B cell (primary cell): ENCODE data around the gene HMGN4. TPM values are rescaled to one million over a fixed set of nuclear protein-coding genes. Genes with fewer than 3 reads are reported as not detected.
A peak's percentile ranks its signal among the peaks of the same experiment; 100 is the strongest.

Experiments
- ATAC-seq: fragments of 200-7000 bp; cut with Tn5 transposase; one replicate; pipeline ENCODE4 v1.10.0; 2021; ENCODE audit warnings: low read depth, mild to moderate bottlenecking, moderate number of reproducible peaks, moderate library complexity
- CTCF ChIA-PET: fragments of 350-600 bp; sonication (Branson Sonifier 250); formaldehyde crosslinking; loops from one replicate; lab custom pipeline; 2021; ENCODE audit warnings: antibody characterized with exemption, inconsistent platforms; lab: Charles Lee
- POLR2A ChIA-PET: fragments of 350-600 bp; sonication (Branson Sonifier 250); formaldehyde crosslinking; loops from one replicate; lab custom pipeline; 2021; ENCODE audit warnings: antibody characterized with exemption; lab: Charles Lee
- DNase-seq: peaks from one replicate; pipeline ENCODE4 v3.0.0; 2013
- H2AFZ ChIP-seq: 2 replicates; pipeline ENCODE4 v1.6.1; 2012; ENCODE audit warnings: mild to moderate bottlenecking, low read depth, low read length; ENCODE audit not compliant: insufficient read depth, poor library complexity, severe bottlenecking
- H3K27ac ChIP-seq, 2 donors: 1 replicate in 1 of 2; 2 replicates in 1 of 2; pipeline ENCODE4 v1.5.1; 2012 to 2013; ENCODE audit warnings: low read length in 2 of 2, mild to moderate bottlenecking in 2 of 2, moderate library complexity in 1 of 2
- H3K27me3 ChIP-seq, 4 experiments: fragments of 200-600 bp in 1 of 4; sonication (generic) in 1 of 4; replicated peaks in 1 of 4; 1 replicate in 2 of 4; 2 replicates in 2 of 4; pipeline versions ENCODE4 v1.6.1 to v1.7.0; 2013 to 2016; ENCODE audit warnings: low read length in 3 of 4, mild to moderate bottlenecking in 2 of 4, mixed read lengths in 1 of 4, moderate library complexity in 1 of 4; ENCODE audit not compliant: insufficient read depth in 4 of 4, control insufficient read depth in 3 of 4; ENCODE audit errors: control extremely low read depth in 1 of 4
- H3K36me3 ChIP-seq, 2 experiments: replicated peaks in 1 of 2; 1 replicate in 1 of 2; 2 replicates in 1 of 2; pipeline versions ENCODE4 v1.6.1 to v1.7.1; 2013; ENCODE audit warnings: low read length in 1 of 2; ENCODE audit not compliant: insufficient read depth in 2 of 2, control insufficient read depth in 1 of 2; ENCODE audit errors: control extremely low read depth in 1 of 2, extremely low read depth in 1 of 2
- H3K4me1 ChIP-seq, 2 donors: fragments of 200-600 bp in 1 of 2; sonication (generic) in 1 of 2; 1 replicate in 1 of 2; 2 replicates in 1 of 2; pipeline versions ENCODE4 v1.5.1 to v1.6.1; 2013 to 2017; ENCODE audit warnings: low read length in 2 of 2; ENCODE audit not compliant: control insufficient read depth in 2 of 2, insufficient read depth in 2 of 2
- H3K4me2 ChIP-seq: replicated peaks from 2 replicates; pipeline ENCODE3; 2012; ENCODE audit warnings: mild to moderate bottlenecking, low read depth, low read length; ENCODE audit not compliant: poor library complexity, severe bottlenecking
- H3K4me3 ChIP-seq, 5 experiments: fragments of 200-600 bp in 1 of 5; sonication (generic) in 1 of 5; 1 replicate in 3 of 5; 2 replicates in 2 of 5; pipeline versions ENCODE4 v1.5.1 to v1.7.0; 2011 to 2016; ENCODE audit warnings: low read length in 4 of 5, mild to moderate bottlenecking in 4 of 5, low read depth in 2 of 5, control low read depth in 1 of 5, moderate library complexity in 1 of 5; ENCODE audit not compliant: insufficient read depth in 1 of 5; ENCODE audit errors: control extremely low read depth in 1 of 5, extremely low read depth in 1 of 5
- H3K79me2 ChIP-seq: fragments of 200-600 bp; sonication (generic); one replicate; pipeline ENCODE4 v1.6.0; 2016; ENCODE audit warnings: low read length; ENCODE audit not compliant: control insufficient read depth, insufficient read depth
- H3K9ac ChIP-seq: fragments of 200-600 bp; sonication (generic); 2 replicates; pipeline ENCODE4 v1.6.1; 2017; ENCODE audit warnings: mild to moderate bottlenecking, low read length, moderate library complexity
- H3K9me3 ChIP-seq, 3 donors: one replicate each; pipeline versions ENCODE4 v1.6.1 to v1.7.1; 2013; ENCODE audit warnings: low read length in 2 of 3; ENCODE audit not compliant: control insufficient read depth in 2 of 3, insufficient read depth in 1 of 3; ENCODE audit errors: control extremely low read depth in 1 of 3
- H4K20me1 ChIP-seq: 2 replicates; pipeline ENCODE4 v1.6.0; 2012; ENCODE audit warnings: mild to moderate bottlenecking, low read length; ENCODE audit not compliant: insufficient read depth, control insufficient read depth, poor library complexity, severe bottlenecking
- H3K27ac Mint-ChIP-seq: one replicate; pipeline ENCODE4 v1.8.0; 2021; ENCODE audit warnings: mixed read lengths
- H3K27me3 Mint-ChIP-seq: one replicate; pipeline ENCODE4 v1.8.0; 2021; ENCODE audit warnings: mixed read lengths
- H3K4me1 Mint-ChIP-seq: one replicate; pipeline ENCODE4 v1.8.0; 2021; ENCODE audit warnings: mixed read lengths
- H3K4me3 Mint-ChIP-seq: one replicate; pipeline ENCODE4 v1.8.0; 2021; ENCODE audit warnings: mixed read lengths
- H3K9me3 Mint-ChIP-seq: one replicate; pipeline ENCODE4 v1.8.0; 2022; ENCODE audit warnings: mixed read lengths; ENCODE audit not compliant: insufficient read depth
- CTCF ChIP-seq: fragments of 200-600 bp; IDR thresholded peaks from one replicate; pipeline ENCODE4 v1.8.0; 2022; ENCODE audit warnings: antibody characterized with exemption, mild to moderate bottlenecking
- EZH2 ChIP-seq: IDR thresholded peaks from 2 replicates; pipeline ENCODE4 v1.6.1; 2012; ENCODE audit warnings: borderline replicate concordance, low read depth, mild to moderate bottlenecking, moderate library complexity, low read length; ENCODE audit not compliant: insufficient read depth, poor library complexity, severe bottlenecking
- WGBS: methylation state at CpG from one replicate; pipeline ENCODE4 v1.1.5; 2013; ENCODE audit warnings: missing lambda C conversion rate; ENCODE audit not compliant: insufficient coverage; 5-methylcytosine and 5-hydroxymethylcytosine counted together
- intact Hi-C: fragments of 100-400 bp; cut with micrococcal nuclease; formaldehyde crosslinking; loops from one replicate; pipeline ENCODE4 v1.10.0; 2022
- polyA plus RNA-seq: library from polyadenylated mRNA; depleted of rRNA; stranded (reverse); fragments of >200 nt; gene quantifications from 2 replicates; pipeline ENCODE4 v1.2.3, GENCODE V29; 2012
- total RNA-seq, 2 donors: library from RNA; stranded (reverse); fragments of 120-200 nt in 1 of 2; gene quantifications; 1 replicate in 1 of 2; 2 replicates in 1 of 2; pipeline versions ENCODE4 v1.2.3 to v1.2.4, GENCODE V29; 2013 to 2022

The HMGN4 gene
- total and polyA plus RNA-seq, 2 donors (not counting 1 experiment from before 2014, with no cell fraction given) = 37.7 to 81.1 TPM

- DNase-seq (peak; percentile 82), ATAC-seq (peak; percentile 20)
- H2AFZ ChIP-seq = peak overlapping the region; percentile 20
- Mint-ChIP-seq H3K27me3 (no peaks in the 10 kb centered on the region), H3K4me3 (peak overlapping the region; percentile 69), H3K9me3 (no peaks in the 10 kb centered on the region), H3K4me1 (peaks cover 22% of the 10 kb centered on the region), H3K27ac (peak overlapping the region; percentile 51)
- ChIA-PET CTCF (interaction anchor here (0.6 to 5.6 kb wide), 8 partner anchors 14 to 350 kb away, joined by 3 to 35 read pairs (median 7); partner anchors contain the start of gene HMGN4), POLR2A (interaction anchor here (1.5 to 2.4 kb wide), 3 partner anchors 14 to 81 kb away, joined by 3 to 21 read pairs (median 7); partner anchors contain the start of gene HMGN4)
- peak overlapping the region; percentile 70 for H3K4me2 ChIP-seq
- H3K4me1 ChIP-seq = peaks cover 15 to 43% of the 10 kb centered on the region in 2 donors
- no peaks in the 10 kb centered on the region for H3K79me2 ChIP-seq
- intact Hi-C loops = loop anchor here (1.0 to 10.0 kb wide), 7 partner anchors 13 to 920 kb away; partner anchors contain the start of gene ZNF184
- peak overlapping the region; percentile 7 to 62 for H3K27ac ChIP-seq
- peak overlapping the region; percentile 59 to 90 (median 74) for H3K4me3 ChIP-seq
- H4K20me1 ChIP-seq = no peaks in the 10 kb centered on the region
- no peaks in the 10 kb centered on the region for H3K27me3 ChIP-seq
- H3K9me3 ChIP-seq = no peaks in the 10 kb centered on the region
- no peaks in the 10 kb centered on the region for H3K36me3 ChIP-seq
- H3K9ac ChIP-seq = peak overlapping the region; percentile 61
- 14% methylated on average over 14 of the region's 27 CpGs for WGBS
- TF ChIP-seq CTCF (no peak), EZH2 (no peak)
Measured at GRCh38 chr6:26554697-26555504, 16.7 kb downstream of the HMGN4 start.
